Measurements from ENCODE around the gene PCNT. TPM values are rescaled to one million over a fixed set of nuclear protein-coding genes. Genes with fewer than 3 reads are reported as not detected.
"Not testable (repeated sequence)": the region's sequence is repeated elsewhere in the genome, so short reads cannot be mapped to it uniquely, and the experiment has no call there.

The PCNT gene
- total RNA-seq, 4 donors from 2014 or later = 200 to 431 (median 290) TPM

GRCh38 chr21:46431448-46431847, 107.5 kb downstream of the PCNT start:
- no peaks in the 10 kb centered on the region for H3K4me1 ChIP-seq
- H3K27ac ChIP-seq = no peak overlapping the region
- intact Hi-C loops (cut with DNase I; ENCODE audit: low total_unique reads) = no loop called here
- H3K36me3 ChIP-seq = peaks cover 15 to 98% of the 10 kb centered on the region in 2 donors
- ATAC-seq (no peak), DNase-seq (no peak)
- no peaks in the 10 kb centered on the region for H3K27me3 ChIP-seq
- H3K4me3 ChIP-seq = no peak overlapping the region
- in situ Hi-C loops (cut with MboI; ENCODE audit: low sequenced_read_pairs in 4 of 4) = no loop called here
- TF ChIP-seq, protein P1, sequence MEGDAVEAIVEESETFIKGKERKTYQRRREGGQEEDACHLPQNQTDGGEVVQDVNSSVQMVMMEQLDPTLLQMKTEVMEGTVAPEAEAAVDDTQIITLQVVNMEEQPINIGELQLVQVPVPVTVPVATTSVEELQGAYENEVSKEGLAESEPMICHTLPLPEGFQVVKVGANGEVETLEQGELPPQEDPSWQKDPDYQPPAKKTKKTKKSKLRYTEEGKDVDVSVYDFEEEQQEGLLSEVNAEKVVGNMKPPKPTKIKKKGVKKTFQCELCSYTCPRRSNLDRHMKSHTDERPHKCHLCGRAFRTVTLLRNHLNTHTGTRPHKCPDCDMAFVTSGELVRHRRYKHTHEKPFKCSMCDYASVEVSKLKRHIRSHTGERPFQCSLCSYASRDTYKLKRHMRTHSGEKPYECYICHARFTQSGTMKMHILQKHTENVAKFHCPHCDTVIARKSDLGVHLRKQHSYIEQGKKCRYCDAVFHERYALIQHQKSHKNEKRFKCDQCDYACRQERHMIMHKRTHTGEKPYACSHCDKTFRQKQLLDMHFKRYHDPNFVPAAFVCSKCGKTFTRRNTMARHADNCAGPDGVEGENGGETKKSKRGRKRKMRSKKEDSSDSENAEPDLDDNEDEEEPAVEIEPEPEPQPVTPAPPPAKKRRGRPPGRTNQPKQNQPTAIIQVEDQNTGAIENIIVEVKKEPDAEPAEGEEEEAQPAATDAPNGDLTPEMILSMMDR (IDR thresholded peaks at IDR 0.05 in 4 of 5, conservative IDR thresholded peaks at IDR 0.05 in 1 of 5) = no peak
- TF ChIP-seq POLR2A (IDR thresholded peaks at IDR 0.05) = no peak
- H3K9me3 ChIP-seq = no peaks in the 10 kb centered on the region

- H3K4me3 ChIP-seq = no peak overlapping the region
- TF ChIP-seq, protein P1 (IDR thresholded peaks at IDR 0.05 in 4 of 5, conservative IDR thresholded peaks at IDR 0.05 in 1 of 5) = no peak
- no peak for TF ChIP-seq POLR2A (IDR thresholded peaks at IDR 0.05)
- intact Hi-C loops (cut with DNase I; ENCODE audit: low total_unique reads) = no loop called here
- no peaks in the 10 kb centered on the region for H3K9me3 ChIP-seq
- H3K4me1 ChIP-seq = no peaks in the 10 kb centered on the region
- H3K27ac ChIP-seq = no peak overlapping the region
- in situ Hi-C loops (cut with MboI; ENCODE audit: low sequenced_read_pairs in 4 of 4) = no loop called here
- no peaks in the 10 kb centered on the region for H3K27me3 ChIP-seq
- peaks cover 15 to 98% of the 10 kb centered on the region in 2 donors for H3K36me3 ChIP-seq
- no peak for DNase-seq
- no peak for ATAC-seq
These were observed 108.0 kb downstream of the PCNT start for GRCh38 chr21:46431884-46432488.

DNA sequence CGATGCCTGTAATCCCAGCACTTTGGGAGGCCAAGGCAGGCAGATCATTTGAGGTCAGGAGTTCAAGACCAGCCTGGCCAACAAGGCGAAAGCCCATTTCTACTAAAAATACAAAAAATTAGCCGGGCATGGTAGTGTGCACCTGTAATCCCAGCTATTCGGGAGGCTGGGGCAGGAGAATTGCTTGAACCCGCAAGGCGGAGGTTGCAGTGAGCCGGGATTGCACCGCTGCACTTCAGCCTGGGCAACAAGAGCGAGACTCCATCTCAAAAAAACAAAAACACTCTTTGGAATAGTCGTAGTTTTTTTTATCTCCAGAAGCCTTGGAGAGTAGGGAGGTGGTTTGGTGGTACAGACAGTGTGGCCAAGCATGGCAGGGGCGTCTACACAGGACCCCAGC, 109.2 kb downstream of the PCNT start:
- DNase-seq; H3K27me3 ChIP-seq; in situ Hi-C loops (cut with MboI; ENCODE audit: low sequenced_read_pairs in 4 of 4); H3K4me3 ChIP-seq; H3K27ac ChIP-seq; ATAC-seq; H3K4me1 ChIP-seq; H3K9me3 ChIP-seq; intact Hi-C loops (cut with DNase I; ENCODE audit: low total_unique reads): not testable (repeated sequence)
- H3K36me3 ChIP-seq = peaks cover 9 to 98% of the 10 kb centered on the region in 2 donors

- intact Hi-C loops (cut with DNase I; ENCODE audit: low total_unique reads) = no loop called here
- Histone ChIP-seq H3K9me3 (no peaks in the 10 kb centered on the region), H3K4me1 (no peaks in the 10 kb centered on the region), H3K27ac (peak overlapping the region in 2 of 4 donors; percentile 14 to 34), H3K36me3 (peaks cover 13 to 100% of the 10 kb centered on the region in 2 donors), H3K27me3 (no peaks in the 10 kb centered on the region), H3K4me3 (no peak overlapping the region)
- DNase-seq = no peak
- ATAC-seq = no peak
- TF ChIP-seq, protein P1 (IDR thresholded peaks at IDR 0.05 in 4 of 5, conservative IDR thresholded peaks at IDR 0.05 in 1 of 5) = no peak
- TF ChIP-seq POLR2A (IDR thresholded peaks at IDR 0.05) = no peak
- in situ Hi-C loops (cut with MboI; ENCODE audit: low sequenced_read_pairs in 4 of 4) = no loop called here
These were observed 110.5 kb downstream of the PCNT start for GRCh38 chr21:46434322-46434958.

- Histone ChIP-seq H3K4me1 (no peaks in the 10 kb centered on the region), H3K27ac (peak overlapping the region in 2 of 4 donors; percentile 14 to 43), H3K9me3 (no peaks in the 10 kb centered on the region), H3K27me3 (no peaks in the 10 kb centered on the region), H3K36me3 (peaks cover 14 to 100% of the 10 kb centered on the region in 2 donors), H3K4me3 (no peak overlapping the region)
- in situ Hi-C loops (cut with MboI; ENCODE audit: low sequenced_read_pairs in 4 of 4) (no loop called here), intact Hi-C loops (cut with DNase I; ENCODE audit: low total_unique reads) (no loop called here)
- ATAC-seq = no peak
- DNase-seq = no peak
- TF ChIP-seq, protein P1 (IDR thresholded peaks at IDR 0.05 in 4 of 5, conservative IDR thresholded peaks at IDR 0.05 in 1 of 5) = no peak
- TF ChIP-seq POLR2A (IDR thresholded peaks at IDR 0.05) = no peak
These were observed 111.9 kb downstream of the PCNT start for GRCh38 chr21:46435786-46436227.
